NCI-H1694 treated with DMSO at 0.1 percent for 48 hours (cell line): ENCODE results near the gene TBXA2R.

Experiments used
- DNase-seq: peaks from one replicate; lab custom pipeline; 2025; lab: John Stamatoyannopoulos, UW

Gene TBXA2R

DNA sequence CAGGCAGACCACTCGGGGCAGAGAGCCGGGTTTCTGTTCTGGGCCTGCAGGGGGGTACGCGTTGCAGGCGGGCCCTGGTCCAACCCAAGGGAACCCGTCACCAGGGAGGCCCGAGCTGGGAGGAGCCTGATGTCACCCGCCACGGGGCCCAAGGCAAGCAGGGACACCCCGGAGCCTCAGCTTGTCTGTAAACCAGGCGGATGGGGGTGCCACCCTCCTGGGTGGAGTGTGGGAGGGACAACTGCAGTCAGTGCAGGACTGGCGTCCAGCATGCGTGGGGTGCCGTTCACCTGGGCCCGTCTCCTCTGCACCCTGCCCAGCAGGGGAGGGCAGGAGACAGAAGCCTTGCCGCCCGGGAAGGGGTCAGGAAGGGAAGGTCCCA is 12.9 kb upstream of the TBXA2R start:
- no peak for DNase-seq

GRCh38 chr19:3618811-3619630 is 12.3 kb upstream of the TBXA2R start:
- DNase-seq, result no peak

DNA sequence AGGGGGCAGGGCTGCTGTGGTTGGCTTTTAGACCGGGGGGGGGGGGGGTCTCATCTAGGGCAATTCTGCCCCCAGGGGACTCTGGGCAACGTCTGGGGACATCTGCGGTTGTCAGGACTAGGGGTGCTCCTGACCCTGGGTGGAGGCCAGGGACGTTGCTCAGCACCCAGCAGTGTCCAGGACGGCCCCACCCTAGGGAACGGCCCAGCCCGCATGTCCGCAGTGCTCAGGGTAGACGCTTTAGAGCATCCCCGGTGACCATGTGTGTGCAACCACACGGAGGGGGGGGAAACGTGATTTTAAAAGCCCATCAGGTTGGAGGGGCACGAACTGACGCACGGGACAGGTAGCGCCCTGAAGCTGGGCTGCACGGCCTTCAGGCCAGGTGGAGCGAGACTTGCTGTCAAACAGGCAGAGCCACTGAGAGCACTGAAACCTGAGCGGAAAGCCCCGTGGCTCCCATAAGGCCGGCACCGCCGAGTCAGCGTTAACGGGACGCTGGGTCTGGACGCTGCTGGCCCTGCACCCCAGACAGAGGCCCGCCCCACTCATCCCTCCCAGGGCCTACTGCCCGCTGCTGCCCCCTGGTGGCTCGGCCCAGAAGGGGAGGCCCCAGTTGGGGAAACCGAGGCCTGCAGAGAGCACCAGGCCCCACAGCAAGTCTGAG is 11.6 kb upstream of the TBXA2R start:
- no peak for DNase-seq

DNA sequence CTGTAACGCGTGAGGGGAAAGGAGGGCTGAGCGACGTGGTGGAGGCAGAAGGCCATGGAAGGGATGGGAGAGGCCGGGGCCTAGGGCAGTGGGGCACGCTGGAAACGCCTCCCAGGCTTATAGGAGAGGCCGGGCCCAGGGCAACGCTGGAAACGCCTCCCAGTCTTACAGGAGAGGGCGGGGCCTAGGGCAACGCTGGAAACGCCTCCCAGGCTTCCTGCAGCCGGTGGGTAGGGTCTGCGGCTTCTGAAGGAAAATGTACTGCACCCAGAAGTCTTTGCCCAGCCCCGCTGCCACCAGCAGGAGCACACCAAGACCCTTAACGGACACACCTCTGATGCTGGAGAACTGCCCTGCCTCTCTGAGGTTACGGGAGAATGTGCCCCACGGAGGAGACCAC is 10.8 kb upstream of the TBXA2R start:
- DNase-seq, result no peak

GRCh38 chr19:3615524-3616135 is 9.0 kb upstream of the TBXA2R start:
- DNase-seq, result no peak

DNA sequence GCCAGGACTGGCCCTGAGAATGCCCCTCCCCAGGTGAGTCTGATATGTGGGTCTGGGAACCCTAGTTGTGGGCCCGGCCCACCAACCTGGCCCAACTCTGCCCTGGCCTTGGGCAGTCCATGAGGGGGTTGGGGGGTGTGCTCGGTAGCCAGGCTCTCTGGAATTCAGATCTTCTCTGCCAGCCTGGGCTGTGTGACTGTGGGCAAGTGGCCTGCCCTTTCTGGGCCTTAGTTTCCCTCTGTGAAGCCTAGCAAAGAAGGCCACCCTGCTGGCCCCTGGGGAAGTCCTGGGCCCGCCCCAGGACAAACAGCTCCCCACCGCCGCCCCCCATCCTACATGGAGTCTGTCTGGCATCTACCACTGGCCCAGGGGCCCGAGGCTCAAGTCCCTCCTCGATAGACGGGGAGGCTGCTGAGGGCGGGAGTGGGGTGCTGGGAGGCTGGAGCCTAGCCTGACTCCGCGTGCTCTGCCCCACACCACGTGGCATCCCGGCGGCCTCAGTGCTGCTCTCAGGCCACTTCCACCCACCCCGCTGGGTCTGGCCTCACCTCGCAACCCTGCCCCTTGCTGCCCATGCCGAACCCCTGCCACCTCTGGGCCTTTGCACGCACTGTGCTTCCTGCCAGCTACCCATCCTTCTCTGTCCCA is 8.3 kb upstream of the TBXA2R start:
- no peak for DNase-seq

DNA sequence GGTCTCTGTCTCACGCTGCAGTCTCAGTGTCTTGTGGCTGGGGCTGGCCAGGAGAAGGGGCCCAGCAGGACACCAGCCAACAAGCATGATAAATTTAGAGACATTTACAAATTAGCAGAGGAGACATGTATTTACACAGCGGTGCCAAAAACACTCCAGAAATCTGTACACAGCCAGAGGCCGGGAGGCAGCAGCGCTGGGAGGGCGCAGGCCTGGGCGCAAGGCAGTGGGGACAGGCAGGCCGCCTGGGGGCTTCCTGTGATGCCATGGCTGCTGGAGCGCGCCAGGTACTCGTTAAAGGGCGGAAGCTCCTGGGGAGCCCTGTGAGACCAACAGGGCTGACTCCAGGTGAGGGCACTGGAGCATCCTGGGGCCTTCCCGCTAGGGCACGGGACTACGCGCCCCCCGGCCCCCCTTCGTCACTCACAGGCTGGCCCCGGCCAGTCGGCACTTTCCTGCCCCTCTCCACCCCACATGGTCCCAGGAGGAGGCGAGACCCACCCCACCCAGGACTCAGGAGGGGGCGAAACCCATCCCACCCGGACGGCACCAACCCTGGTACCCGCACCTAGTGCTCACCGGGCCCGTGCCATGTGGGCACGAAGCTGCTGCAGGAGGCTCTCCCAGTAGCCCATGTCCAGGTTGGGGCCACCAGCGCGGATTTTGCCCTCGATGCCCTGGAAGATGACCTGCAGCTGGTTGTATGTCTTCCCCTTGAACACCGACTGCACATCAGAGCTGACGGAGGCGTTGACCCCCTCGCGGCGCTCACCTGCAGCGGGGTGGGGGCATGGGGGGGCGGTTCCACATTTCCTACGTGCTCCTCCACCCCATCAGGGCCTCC is 7.4 kb upstream of the TBXA2R start:
- no peak for DNase-seq

GRCh38 chr19:3612901-3613741 is 6.4 kb upstream of the TBXA2R start:
- no peak for DNase-seq

DNA sequence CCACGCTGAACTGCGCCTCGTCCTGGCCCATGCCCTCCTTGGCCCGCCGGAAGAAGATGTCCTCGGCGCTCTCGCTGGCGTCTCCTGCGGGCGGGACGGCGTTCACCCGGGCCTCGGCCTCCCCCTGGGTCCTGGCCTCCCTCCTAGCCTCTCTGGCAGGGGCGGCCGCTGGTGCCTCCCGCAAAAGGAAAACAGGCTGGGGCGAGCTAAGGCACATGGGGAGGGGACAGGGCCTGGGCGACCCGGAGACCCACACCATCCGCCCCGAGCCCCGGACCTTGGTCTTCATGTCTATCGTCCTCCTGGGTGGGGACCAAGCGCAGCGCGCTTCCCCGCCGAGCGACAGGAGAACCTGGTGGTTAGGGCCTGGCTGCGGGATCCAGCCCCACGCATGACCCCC is 5.7 kb upstream of the TBXA2R start:
- no peak for DNase-seq

DNA sequence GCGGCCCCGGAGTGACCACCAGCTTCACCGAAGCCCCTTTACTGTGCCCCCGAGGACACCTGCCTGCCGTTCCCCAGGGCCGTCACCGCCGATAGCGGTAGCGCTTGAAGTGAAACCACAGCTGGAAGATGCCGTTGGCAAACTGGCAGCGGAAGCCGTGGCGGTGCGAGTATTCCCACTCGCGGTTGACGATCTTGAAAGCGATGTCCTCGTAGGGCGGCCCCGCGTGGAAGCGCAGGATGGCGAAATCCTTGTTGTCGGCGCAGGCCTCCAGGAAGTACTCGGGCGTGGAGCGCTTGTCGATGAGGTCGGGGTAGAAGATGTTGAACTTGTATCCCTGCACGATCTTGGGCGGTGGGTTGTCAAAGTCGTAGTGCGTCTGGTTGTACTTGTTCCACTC is 5.2 kb upstream of the TBXA2R start:
- no peak for DNase-seq

GRCh38 chr19:3610745-3611717 is 4.4 kb upstream of the TBXA2R start:
- DNase-seq, result no peak

GRCh38 chr19:3609779-3610719 is 3.4 kb upstream of the TBXA2R start:
- DNase-seq, result no peak

GRCh38 chr19:3608750-3609322 is 2.2 kb upstream of the TBXA2R start:
- no peak for DNase-seq

- no peak for DNase-seq
Observed at GRCh38 chr19:3608079-3608641, 1.5 kb upstream of the TBXA2R start.

DNA sequence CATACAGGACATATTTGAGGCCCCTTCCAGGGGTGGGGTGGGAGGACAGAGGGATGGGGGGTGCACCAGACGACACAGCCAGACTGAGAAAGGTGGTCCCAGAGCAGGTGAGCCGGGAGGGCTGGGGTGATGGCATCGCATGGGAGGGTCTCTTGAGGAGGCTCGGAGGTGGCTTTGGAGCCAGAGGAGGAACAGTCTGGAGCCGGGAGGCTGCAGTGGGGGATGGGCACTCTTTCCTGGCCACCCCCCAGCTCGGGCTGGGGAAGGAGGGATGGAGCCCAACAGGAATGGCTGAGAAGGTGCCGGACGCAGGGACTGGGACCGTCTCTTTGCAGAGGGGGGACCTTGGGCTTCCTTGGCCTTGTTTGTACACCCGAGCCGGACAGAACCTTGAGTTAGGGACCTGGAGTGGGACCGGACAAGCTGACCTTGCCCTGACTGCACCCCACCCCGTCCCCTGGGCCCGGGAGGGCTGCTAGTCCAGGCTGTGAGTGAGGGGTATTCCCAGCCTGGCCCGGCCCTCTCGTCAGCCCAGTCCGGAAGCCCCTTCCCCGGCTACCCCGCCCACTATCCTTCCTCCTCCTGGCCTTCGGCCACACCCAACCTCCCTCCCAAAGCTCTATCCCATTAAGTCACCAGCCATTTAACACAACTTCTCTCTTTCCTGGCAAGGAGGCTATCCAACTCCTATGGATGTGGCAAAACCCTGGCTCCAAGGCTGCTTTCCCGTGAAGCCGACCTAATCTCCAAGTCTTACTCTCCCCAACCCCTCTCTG is 816 bp upstream of the TBXA2R start:
- no peak for DNase-seq

DNA sequence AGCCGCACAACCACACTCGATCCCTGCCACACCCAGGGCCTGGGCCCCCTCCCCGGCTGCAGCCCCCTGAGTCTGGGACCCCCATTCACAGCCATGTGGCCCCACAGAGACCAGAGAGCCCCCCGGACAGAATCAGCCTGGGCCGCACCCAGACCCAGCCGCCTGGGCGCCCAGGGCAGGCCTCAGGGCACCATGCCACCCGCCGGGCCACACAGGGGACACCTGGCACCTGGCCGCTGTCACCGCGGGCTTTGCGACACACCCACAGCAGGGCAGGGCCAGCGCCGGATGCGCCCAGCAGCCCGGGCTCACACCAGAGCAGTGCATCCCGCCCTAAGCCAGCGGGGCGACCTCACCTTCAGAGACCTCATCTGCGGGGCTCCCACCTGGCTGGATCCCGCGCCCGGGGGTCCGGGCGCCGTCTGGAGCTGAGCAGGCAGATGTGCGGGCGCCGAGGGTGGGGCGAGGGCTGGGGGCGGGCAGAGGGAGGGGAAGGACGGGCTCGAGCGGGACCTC is 443 bp downstream of the TBXA2R start:
- no peak for DNase-seq

DNA sequence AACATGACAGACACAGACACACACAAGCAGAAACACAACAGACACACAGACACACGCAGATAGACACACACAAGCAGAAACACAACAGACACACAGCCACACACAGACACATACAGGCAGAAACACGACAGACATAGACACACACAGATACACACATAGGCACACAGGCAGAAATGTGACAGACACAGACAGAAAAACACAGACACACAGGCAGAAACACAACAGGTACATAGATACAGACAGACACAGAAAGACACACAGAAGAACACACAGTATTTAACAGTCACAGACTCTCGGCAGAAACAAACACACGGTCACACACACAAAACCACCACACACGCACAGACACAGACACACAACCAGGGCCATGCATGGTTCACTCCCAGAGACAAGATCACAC is 905 bp downstream of the TBXA2R start:
- no peak for DNase-seq
